RWPE2 (cell line): Measurements from ENCODE around the gene NUDT17.

ENCODE experiments used
- ATAC-seq: fragments of 200-7000 bp; cut with Tn5 transposase; 3 replicates; pipeline ENCODE4 v1.9.1; 2021; ENCODE audit warnings: low read depth
- DNase-seq: peaks from one replicate; pipeline ENCODE4 v3.0.0-alpha.2; 2020; ENCODE audit warnings: low spot score
- H3K27ac ChIP-seq: fragments of 450-650 bp; 2 replicates; pipeline ENCODE4 v1.5.1; 2017; ENCODE audit warnings: mild to moderate bottlenecking; ENCODE audit not compliant: poor library complexity, severe bottlenecking
- H3K27me3 ChIP-seq: fragments of 250-450 bp; sonication (Bioruptor Pico); 2 replicates; pipeline ENCODE4 v1.5.1; 2021; ENCODE audit warnings: mild to moderate bottlenecking, moderate library complexity; ENCODE audit not compliant: insufficient read depth, poor library complexity, severe bottlenecking
- H3K36me3 ChIP-seq: fragments of 250-450 bp; sonication (Bioruptor Pico); 2 replicates; pipeline ENCODE4 v1.5.1; 2020; ENCODE audit warnings: low read depth, mild to moderate bottlenecking, moderate library complexity
- H3K4me1 ChIP-seq: fragments of 250-450 bp; sonication (Bioruptor Pico); 2 replicates; pipeline ENCODE4 v1.5.1; 2021; ENCODE audit warnings: mild to moderate bottlenecking, moderate library complexity; ENCODE audit not compliant: insufficient read depth, poor library complexity, severe bottlenecking
- H3K4me3 ChIP-seq: fragments of 250-450 bp; sonication (Bioruptor Pico); 2 replicates; pipeline ENCODE4 v1.5.1; 2021; ENCODE audit warnings: mild to moderate bottlenecking, moderate library complexity; ENCODE audit not compliant: severe bottlenecking
- H3K9me3 ChIP-seq: fragments of 250-450 bp; sonication (Bioruptor Pico); 2 replicates; pipeline ENCODE4 v1.5.1; 2021; ENCODE audit warnings: mild to moderate bottlenecking, moderate library complexity; ENCODE audit not compliant: severe bottlenecking
- CTCF ChIP-seq: fragments of 450-650 bp; IDR thresholded peaks from one replicate; pipeline ENCODE4 v1.5.1; 2017; ENCODE audit warnings: mild to moderate bottlenecking, moderate library complexity; ENCODE audit not compliant: poor library complexity, severe bottlenecking

NUDT17 gene

GRCh38 chr1:145846201-145846612 is 777 bp downstream of the NUDT17 start:
- H3K9me3 ChIP-seq, result no peaks in the 10 kb centered on the region
- H3K27me3 ChIP-seq, result no peaks in the 10 kb centered on the region
- peak overlapping the region; percentile 43 for H3K4me3 ChIP-seq
- H3K36me3 ChIP-seq, result peaks cover 30% of the 10 kb centered on the region
- no peak overlapping the region for H3K27ac ChIP-seq
- no peaks in the 10 kb centered on the region for H3K4me1 ChIP-seq
- TF ChIP-seq CTCF, result no peak
- DNase-seq (no peak), ATAC-seq (peak; percentile 18; the same call in 1 of the 3 replicates)

- no peak for ATAC-seq
- TF ChIP-seq CTCF, result no peak
Measured at GRCh38 chr1:145847827-145848226, 2.4 kb downstream of the NUDT17 start.

GRCh38 chr1:145849356-145850160 is 4.1 kb downstream of the NUDT17 start:
- peaks cover 54% of the 10 kb centered on the region for H3K36me3 ChIP-seq
- H3K9me3 ChIP-seq, result no peaks in the 10 kb centered on the region
- peak overlapping the region; percentile 16 for H3K27ac ChIP-seq
- ATAC-seq (0 out of 3 replicates have a peak, but pooled peaks have one; percentile 26), DNase-seq (no peak)
- H3K4me3 ChIP-seq, result no peak overlapping the region
- peak; percentile 28 for TF ChIP-seq CTCF
- no peaks in the 10 kb centered on the region for H3K4me1 ChIP-seq
- H3K27me3 ChIP-seq, result no peaks in the 10 kb centered on the region

More at GRCh38 chr1:145847827-145848226, 2.4 kb downstream of the NUDT17 start:
- Histone ChIP-seq H3K9me3 (no peaks in the 10 kb centered on the region), H3K27me3 (no peaks in the 10 kb centered on the region), H3K4me1 (no peaks in the 10 kb centered on the region), H3K36me3 (peaks cover 41% of the 10 kb centered on the region), H3K27ac (no peak overlapping the region), H3K4me3 (no peak overlapping the region)
- DNase-seq, result no peak

GRCh38 chr1:145855426-145855948 is 10.1 kb downstream of the NUDT17 start:
- Histone ChIP-seq H3K27me3 (no peaks in the 10 kb centered on the region), H3K36me3 (peaks cover 60% of the 10 kb centered on the region)

More at GRCh38 chr1:145855426-145855948, 10.1 kb downstream of the NUDT17 start:
- Histone ChIP-seq H3K4me1 (no peaks in the 10 kb centered on the region), H3K9me3 (no peaks in the 10 kb centered on the region), H3K4me3 (no peak overlapping the region), H3K27ac (no peak overlapping the region)
- DNase-seq (no peak), ATAC-seq (no peak)
- no peak for TF ChIP-seq CTCF
